Germinal center (tissue), 1 donor: ENCODE results near the gene KRTAP10-6.
"Not testable (repeated sequence)": the region's sequence is repeated elsewhere in the genome, so short reads cannot be mapped to it uniquely, and the experiment has no call there.

Experiments
- DNase-seq: peaks from one replicate; pipeline ENCODE4 v3.0.0; 2012; ENCODE audit warnings: mixed read lengths, low spot score

KRTAP10-6 gene

GRCh38 chr21:44578371-44579055 is 13.8 kb downstream of the KRTAP10-6 start:
- DNase-seq = no peak

GRCh38 chr21:44576025-44576420 is 16.3 kb downstream of the KRTAP10-6 start:
- no peak for DNase-seq

- DNase-seq = no peak
Measured at GRCh38 chr21:44575307-44576024, 16.8 kb downstream of the KRTAP10-6 start.

- no peak for DNase-seq
Measured at GRCh38 chr21:44574457-44575306, 17.6 kb downstream of the KRTAP10-6 start.

GRCh38 chr21:44573630-44574456 is 18.5 kb downstream of the KRTAP10-6 start, which contains the start of gene KRTAP10-4:
Gene KRTAP10-4 (plus strand): TSS chr21:44573729. CDS start chr21:44573759, 30 bp downstream.
- not testable (repeated sequence) for DNase-seq

- no peak for DNase-seq
Measured at GRCh38 chr21:44572959-44573583, 19.2 kb downstream of the KRTAP10-6 start.

GRCh38 chr21:44571844-44572782 is 20.2 kb downstream of the KRTAP10-6 start:
- no peak for DNase-seq

GRCh38 chr21:44571296-44571695 is 21.0 kb downstream of the KRTAP10-6 start:
- no peak for DNase-seq

- no peak for DNase-seq
Measured at GRCh38 chr21:44569861-44570517, 22.3 kb downstream of the KRTAP10-6 start.

- no peak for DNase-seq
Measured at GRCh38 chr21:44568667-44569556, 23.4 kb downstream of the KRTAP10-6 start.

GRCh38 chr21:44568261-44568660 is 24.0 kb downstream of the KRTAP10-6 start:
- DNase-seq = no peak

GRCh38 chr21:44567481-44568171 is 24.7 kb downstream of the KRTAP10-6 start:
- DNase-seq = no peak

- no peak for DNase-seq
Measured at GRCh38 chr21:44566403-44566802, 25.9 kb downstream of the KRTAP10-6 start.

GRCh38 chr21:44564886-44565598 is 27.3 kb downstream of the KRTAP10-6 start:
- no peak for DNase-seq

- DNase-seq = no peak
Measured at GRCh38 chr21:44564099-44564498, 28.2 kb downstream of the KRTAP10-6 start.

- DNase-seq = no peak
Measured at GRCh38 chr21:44558695-44559094, 33.6 kb downstream of the KRTAP10-6 start, which contains the start of gene KRTAP10-3. Gene KRTAP10-3 (minus strand): TSS chr21:44558795. CDS start chr21:44558715, 80 bp downstream.

- not testable (repeated sequence) for DNase-seq
Measured at GRCh38 chr21:44558329-44558675, 34.0 kb downstream of the KRTAP10-6 start.
